Measurements from ENCODE around the gene GPAM.

DNA sequence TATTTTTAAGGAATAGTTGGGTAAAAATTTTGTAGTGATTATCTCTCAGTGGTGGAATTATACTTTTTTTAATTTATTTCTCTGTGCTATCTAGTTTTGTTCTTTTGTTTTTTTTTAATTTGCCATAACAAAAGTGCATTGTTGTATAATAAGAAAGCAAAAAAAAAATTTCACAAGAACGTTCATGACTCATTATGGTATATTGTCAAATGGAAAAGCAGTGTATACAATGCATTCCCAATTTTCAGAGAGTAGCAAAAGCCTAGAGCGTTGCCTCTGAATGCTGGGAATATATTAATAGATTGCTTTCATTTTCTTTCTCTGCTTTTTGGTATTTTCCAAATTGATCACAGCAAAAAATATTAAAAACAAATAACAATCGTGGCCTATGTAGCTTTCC lies 46.3 kb upstream of the GPAM start:
- TF ChIP-seq POLR2AphosphoS5 (IDR thresholded peaks at IDR 0.05; ENCODE audit: low read depth, low read length) = no peak
- TF ChIP-seq POLR2A (IDR thresholded peaks at IDR 0.05; ENCODE audit: low read depth, low read length) = no peak
- no peak for TF ChIP-seq SPI1 (IDR thresholded peaks at IDR 0.05; ENCODE audit: low read depth, low read length)
- TF ChIP-seq TAF1 (IDR thresholded peaks at IDR 0.05; ENCODE audit: low read depth, low read length) = no peak
